WTC11 (cell line): ENCODE measurements around the gene SDC4. TPM values are rescaled to one million over a fixed set of nuclear protein-coding genes. Genes with fewer than 3 reads are reported as not detected.

Experiments used
- ATAC-seq: fragments of 200-7000 bp; cut with Tn5 transposase; 2 replicates; pipeline ENCODE4 v1.10.0; 2021; ENCODE audit warnings: mild to moderate bottlenecking, moderate library complexity
- CTCF ChIA-PET: fragments of 300-600 bp; sonication (Branson Sonifier 250); formaldehyde crosslinking; loops from one replicate; lab custom pipeline; 2021; ENCODE audit warnings: antibody characterized with exemption; lab: Charles Lee
- POLR2A ChIA-PET: fragments of 350-600 bp; sonication (Branson Sonifier 250); formaldehyde crosslinking; loops from one replicate; lab custom pipeline; 2021; ENCODE audit warnings: antibody characterized with exemption; lab: Charles Lee
- DNase-seq: peaks from one replicate; pipeline ENCODE4 v3.0.0; 2021; ENCODE audit warnings: low spot score
- H3K27ac Mint-ChIP-seq: 2 replicates; pipeline ENCODE4 v1.8.0; 2021; ENCODE audit warnings: mixed read lengths
- H3K27me3 Mint-ChIP-seq: 2 replicates; pipeline ENCODE4 v1.8.0; 2021; ENCODE audit warnings: low read depth, mild to moderate bottlenecking, moderate library complexity, mixed read lengths
- H3K36me3 Mint-ChIP-seq: 2 replicates; pipeline ENCODE4 v1.8.0; 2021; ENCODE audit warnings: mixed read lengths
- H3K4me1 Mint-ChIP-seq: 2 replicates; pipeline ENCODE4 v1.8.0; 2022; ENCODE audit warnings: mixed read lengths
- H3K4me3 Mint-ChIP-seq: 2 replicates; pipeline ENCODE4 v1.8.0; 2021; ENCODE audit warnings: mild to moderate bottlenecking, moderate library complexity, mixed read lengths
- H3K9me3 Mint-ChIP-seq: 2 replicates; pipeline ENCODE4 v1.8.0; 2021; ENCODE audit warnings: mixed read lengths
- ATF2 ChIP-seq: sonication (generic); formaldehyde crosslinking; IDR thresholded peaks from 2 replicates; pipeline ENCODE4 v1.8.1; 2022; ENCODE audit warnings: low read depth, missing genetic modification reagents, borderline replicate concordance
- CREB1 ChIP-seq: sonication (generic); formaldehyde crosslinking; IDR thresholded peaks from 2 replicates; pipeline ENCODE4 v1.8.0; 2023; ENCODE audit warnings: mild to moderate bottlenecking, missing genetic modification reagents
- EMX1 ChIP-seq: fragments of 250-450 bp; sonication (Bioruptor Pico); IDR thresholded peaks from 2 replicates; pipeline ENCODE4 v1.8.0; 2021; ENCODE audit warnings: mild to moderate bottlenecking
- ESRRA ChIP-seq: sonication (generic); formaldehyde crosslinking; IDR thresholded peaks from 2 replicates; pipeline ENCODE4 v1.8.1; 2022; ENCODE audit warnings: mild to moderate bottlenecking, missing genetic modification reagents, borderline replicate concordance
- FOXJ3 ChIP-seq: sonication (generic); formaldehyde crosslinking; IDR thresholded peaks from 2 replicates; pipeline ENCODE4 v1.9.0; 2021; ENCODE audit warnings: missing genetic modification reagents, mild to moderate bottlenecking, borderline replicate concordance
- FOXK1 ChIP-seq: sonication (generic); formaldehyde crosslinking; IDR thresholded peaks from 2 replicates; pipeline ENCODE4 v1.8.0; 2022; ENCODE audit warnings: mild to moderate bottlenecking, moderate library complexity, missing genetic modification reagents
- JAZF1 ChIP-seq: fragments of 250-450 bp; sonication (Bioruptor Pico); IDR thresholded peaks from 2 replicates; pipeline ENCODE4 v1.9.0; 2021; ENCODE audit warnings: moderate library complexity, mild to moderate bottlenecking, inconsistent platforms
- NFATC4 ChIP-seq: fragments of 250-450 bp; sonication (Bioruptor Pico); IDR thresholded peaks from 2 replicates; pipeline ENCODE4 v1.9.0; 2021; ENCODE audit warnings: mild to moderate bottlenecking
- RORB ChIP-seq: fragments of 250-450 bp; sonication (Bioruptor Pico); IDR thresholded peaks from 2 replicates; pipeline ENCODE4 v1.9.0; 2021; ENCODE audit warnings: mild to moderate bottlenecking
- TP53 ChIP-seq: sonication (generic); formaldehyde crosslinking; IDR thresholded peaks from 2 replicates; pipeline ENCODE4 v1.8.1; 2023; ENCODE audit warnings: mild to moderate bottlenecking, missing genetic modification reagents
- ZNF396 ChIP-seq: fragments of 250-450 bp; sonication (Bioruptor Pico); IDR thresholded peaks from 2 replicates; pipeline ENCODE4 v1.8.0; 2021; ENCODE audit warnings: mild to moderate bottlenecking, moderate library complexity, borderline replicate concordance
- ZNF425 ChIP-seq: fragments of 250-450 bp; sonication (Bioruptor Pico); conservative IDR thresholded peaks from 2 replicates; pipeline ENCODE4 v1.9.0; 2021; ENCODE audit warnings: mild to moderate bottlenecking
- ZNF532 ChIP-seq: fragments of 250-450 bp; sonication (Bioruptor Pico); IDR thresholded peaks from 2 replicates; pipeline ENCODE4 v1.9.0; 2021; ENCODE audit warnings: mild to moderate bottlenecking, borderline replicate concordance
- ZNF671 ChIP-seq: fragments of 250-450 bp; sonication (Bioruptor Pico); IDR thresholded peaks from 2 replicates; pipeline ENCODE4 v1.8.0; 2021; ENCODE audit warnings: mild to moderate bottlenecking
- total RNA-seq: library from RNA; stranded (reverse); gene quantifications from 3 replicates; pipeline ENCODE4 v1.2.3, GENCODE V29; 2021
- TF ChIP-seq, protein P1 (sequence below): sonication (generic); formaldehyde crosslinking; IDR thresholded peaks from 2 replicates; pipeline ENCODE4 v1.8.1; 2023; ENCODE audit warnings: mild to moderate bottlenecking, missing genetic modification reagents, moderate library complexity
- TF ChIP-seq, protein P2 (sequence below): sonication (generic); formaldehyde crosslinking; IDR thresholded peaks from 2 replicates; pipeline ENCODE4 v1.8.1; 2022; ENCODE audit warnings: mild to moderate bottlenecking, missing genetic modification reagents, moderate library complexity, borderline replicate concordance
- TF ChIP-seq, protein P3 (sequence below): sonication (generic); formaldehyde crosslinking; conservative IDR thresholded peaks from 2 replicates; pipeline ENCODE4 v1.8.1; 2023; ENCODE audit warnings: mild to moderate bottlenecking, low read depth, missing genetic modification reagents, moderate library complexity

Gene SDC4
- total RNA-seq, 1 experiment from 2014 or later, result 64.0 TPM

DNA sequence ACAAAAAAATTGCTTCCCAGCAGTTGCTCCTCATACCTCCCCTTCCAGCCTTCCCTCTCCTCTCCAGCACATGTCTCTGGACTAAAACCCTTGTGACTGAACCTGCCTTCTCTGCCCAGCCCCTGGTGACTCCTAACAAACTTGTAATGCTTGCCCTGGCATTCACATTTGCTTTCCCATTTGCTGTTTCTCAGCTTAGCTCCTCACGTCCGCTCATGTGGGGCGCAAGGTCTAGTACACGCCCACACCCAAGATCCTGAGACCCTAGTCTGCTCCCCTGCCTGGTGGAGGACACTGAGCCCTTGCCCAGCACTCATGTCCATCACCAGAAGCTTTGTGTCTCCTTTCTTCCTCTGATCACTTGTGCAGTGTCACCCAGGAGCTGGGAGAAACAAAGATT is 59.8 kb downstream of the SDC4 start:
- Mint-ChIP-seq H3K36me3 (no peaks in the 10 kb centered on the region), H3K4me3 (no peak overlapping the region), H3K27ac (peak overlapping the region; percentile 3; the same call in 1 of the 2 replicates), H3K9me3 (no peaks in the 10 kb centered on the region), H3K4me1 (peaks cover 7% of the 10 kb centered on the region; the same call in 1 of the 2 replicates), H3K27me3 (peaks cover 41% of the 10 kb centered on the region)
- POLR2A ChIA-PET, result no interaction called here
- ATAC-seq (no peak), DNase-seq (no peak)
- no peak for TF ChIP-seq FOXJ3 (CRISPR knock-in tag)
- TF ChIP-seq, protein P1, sequence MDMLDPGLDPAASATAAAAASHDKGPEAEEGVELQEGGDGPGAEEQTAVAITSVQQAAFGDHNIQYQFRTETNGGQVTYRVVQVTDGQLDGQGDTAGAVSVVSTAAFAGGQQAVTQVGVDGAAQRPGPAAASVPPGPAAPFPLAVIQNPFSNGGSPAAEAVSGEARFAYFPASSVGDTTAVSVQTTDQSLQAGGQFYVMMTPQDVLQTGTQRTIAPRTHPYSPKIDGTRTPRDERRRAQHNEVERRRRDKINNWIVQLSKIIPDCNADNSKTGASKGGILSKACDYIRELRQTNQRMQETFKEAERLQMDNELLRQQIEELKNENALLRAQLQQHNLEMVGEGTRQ (CRISPR knock-in tag), result no peak
- CTCF ChIA-PET, result interaction anchor here (0.6 to 1.6 kb wide), 6 partner anchors 15 to 177 kb away, joined by 3 to 5 read pairs (median 4); no protein-coding TSS in a partner anchor

GRCh38 chr20:45283551-45284057 is 64.6 kb downstream of the SDC4 start:
- H3K4me3 Mint-ChIP-seq, result no peak overlapping the region
- no peak for TF ChIP-seq ZNF396 (CRISPR knock-in tag)
- TF ChIP-seq ESRRA (CRISPR knock-in tag), result no peak
- TF ChIP-seq ZNF671 (CRISPR knock-in tag), result no peak
- TF ChIP-seq ATF2, result no peak
- TF ChIP-seq, protein P2, sequence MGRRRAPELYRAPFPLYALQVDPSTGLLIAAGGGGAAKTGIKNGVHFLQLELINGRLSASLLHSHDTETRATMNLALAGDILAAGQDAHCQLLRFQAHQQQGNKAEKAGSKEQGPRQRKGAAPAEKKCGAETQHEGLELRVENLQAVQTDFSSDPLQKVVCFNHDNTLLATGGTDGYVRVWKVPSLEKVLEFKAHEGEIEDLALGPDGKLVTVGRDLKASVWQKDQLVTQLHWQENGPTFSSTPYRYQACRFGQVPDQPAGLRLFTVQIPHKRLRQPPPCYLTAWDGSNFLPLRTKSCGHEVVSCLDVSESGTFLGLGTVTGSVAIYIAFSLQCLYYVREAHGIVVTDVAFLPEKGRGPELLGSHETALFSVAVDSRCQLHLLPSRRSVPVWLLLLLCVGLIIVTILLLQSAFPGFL (CRISPR knock-in tag), result no peak
- TF ChIP-seq JAZF1 (CRISPR knock-in tag), result no peak
- TF ChIP-seq, all 79 proteins: peak for 0
- peaks cover 2% of the 10 kb centered on the region for H3K27me3 Mint-ChIP-seq
- no peaks in the 10 kb centered on the region for H3K9me3 Mint-ChIP-seq
- no peaks in the 10 kb centered on the region for H3K36me3 Mint-ChIP-seq
- DNase-seq, result no peak
- ChIA-PET POLR2A (no interaction called here), CTCF (interaction anchor here (1.0 to 2.7 kb wide), 5 partner anchors 10 to 240 kb away, joined by 3 to 14 read pairs (median 3); no protein-coding TSS in a partner anchor)
- ATAC-seq, result no peak
- no peak overlapping the region for H3K27ac Mint-ChIP-seq
- H3K4me1 Mint-ChIP-seq, result no peaks in the 10 kb centered on the region

GRCh38 chr20:45282700-45283550 is 65.3 kb downstream of the SDC4 start:
- Mint-ChIP-seq H3K4me3 (no peak overlapping the region), H3K36me3 (no peaks in the 10 kb centered on the region), H3K27ac (no peak overlapping the region), H3K9me3 (no peaks in the 10 kb centered on the region), H3K4me1 (no peaks in the 10 kb centered on the region), H3K27me3 (no peaks in the 10 kb centered on the region; the same call in 1 of the 2 replicates)
- ATAC-seq (no peak), DNase-seq (no peak)
- CTCF ChIA-PET, result interaction anchor here (1.0 to 2.7 kb wide), 4 partner anchors 8 to 144 kb away, joined by 3 to 14 read pairs (median 6); no protein-coding TSS in a partner anchor
- POLR2A ChIA-PET, result no interaction called here
- TF ChIP-seq CREB1, result no peak
- TF ChIP-seq, protein P3, sequence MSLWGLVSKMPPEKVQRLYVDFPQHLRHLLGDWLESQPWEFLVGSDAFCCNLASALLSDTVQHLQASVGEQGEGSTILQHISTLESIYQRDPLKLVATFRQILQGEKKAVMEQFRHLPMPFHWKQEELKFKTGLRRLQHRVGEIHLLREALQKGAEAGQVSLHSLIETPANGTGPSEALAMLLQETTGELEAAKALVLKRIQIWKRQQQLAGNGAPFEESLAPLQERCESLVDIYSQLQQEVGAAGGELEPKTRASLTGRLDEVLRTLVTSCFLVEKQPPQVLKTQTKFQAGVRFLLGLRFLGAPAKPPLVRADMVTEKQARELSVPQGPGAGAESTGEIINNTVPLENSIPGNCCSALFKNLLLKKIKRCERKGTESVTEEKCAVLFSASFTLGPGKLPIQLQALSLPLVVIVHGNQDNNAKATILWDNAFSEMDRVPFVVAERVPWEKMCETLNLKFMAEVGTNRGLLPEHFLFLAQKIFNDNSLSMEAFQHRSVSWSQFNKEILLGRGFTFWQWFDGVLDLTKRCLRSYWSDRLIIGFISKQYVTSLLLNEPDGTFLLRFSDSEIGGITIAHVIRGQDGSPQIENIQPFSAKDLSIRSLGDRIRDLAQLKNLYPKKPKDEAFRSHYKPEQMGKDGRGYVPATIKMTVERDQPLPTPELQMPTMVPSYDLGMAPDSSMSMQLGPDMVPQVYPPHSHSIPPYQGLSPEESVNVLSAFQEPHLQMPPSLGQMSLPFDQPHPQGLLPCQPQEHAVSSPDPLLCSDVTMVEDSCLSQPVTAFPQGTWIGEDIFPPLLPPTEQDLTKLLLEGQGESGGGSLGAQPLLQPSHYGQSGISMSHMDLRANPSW (CRISPR knock-in tag), result no peak
- no peak for TF ChIP-seq ZNF425 (CRISPR knock-in tag)
- TF ChIP-seq ZNF671 (CRISPR knock-in tag), result no peak
- TF ChIP-seq EMX1 (CRISPR knock-in tag), result no peak
- TF ChIP-seq ZNF532 (CRISPR knock-in tag), result no peak
- TF ChIP-seq RORB (CRISPR knock-in tag), result no peak
- no peak for TF ChIP-seq FOXK1
- TF ChIP-seq NFATC4 (CRISPR knock-in tag), result no peak
- no peak for TF ChIP-seq TP53 (CRISPR knock-in tag)
